ENCODE results near the gene MASP2.
"Not testable (repeated sequence)": the region's sequence is repeated elsewhere in the genome, so short reads cannot be mapped to it uniquely, and the experiment has no call there.

The MASP2 gene

DNA sequence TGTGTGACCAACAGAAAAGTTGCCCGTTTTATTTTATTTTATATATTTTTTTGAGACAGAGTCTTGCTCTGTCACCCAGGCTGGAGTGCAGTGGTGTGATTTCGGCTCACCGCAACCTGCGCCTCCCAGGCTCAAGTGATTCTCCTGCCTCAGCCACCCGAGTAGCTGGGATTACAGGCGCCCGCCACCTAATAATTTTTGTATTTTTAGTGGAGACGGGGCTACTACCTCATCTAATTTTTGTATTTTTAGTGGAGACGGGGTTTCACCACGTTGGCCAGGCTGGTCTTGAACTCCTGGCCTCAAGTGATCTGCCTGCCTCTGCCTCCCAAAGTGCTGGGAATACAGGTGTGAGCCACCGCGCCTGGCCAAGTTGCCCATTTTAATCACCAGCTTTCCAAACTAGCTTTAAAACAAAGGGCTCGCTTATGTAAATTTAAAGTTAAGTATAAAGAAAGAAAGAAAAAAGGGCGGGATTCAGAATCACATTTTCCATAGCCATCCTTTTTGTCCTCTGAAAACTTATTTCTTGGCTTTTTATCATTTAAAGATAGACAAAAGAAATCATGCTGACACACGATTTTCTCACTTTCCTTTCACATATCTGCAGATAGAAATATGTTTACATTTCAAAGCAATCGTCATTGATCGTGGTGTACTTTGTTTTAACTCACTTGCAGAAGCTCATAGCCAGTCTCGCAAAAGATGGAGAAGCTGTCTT, 9.9 kb downstream of the MASP2 start:
- DNase-seq: not testable (repeated sequence)

- no peak for DNase-seq
Observed at GRCh38 chr1:11031624-11032262, 15.3 kb downstream of the MASP2 start.

- DNase-seq: no peak
Observed at GRCh38 chr1:11030865-11031264, 16.2 kb downstream of the MASP2 start.

DNA sequence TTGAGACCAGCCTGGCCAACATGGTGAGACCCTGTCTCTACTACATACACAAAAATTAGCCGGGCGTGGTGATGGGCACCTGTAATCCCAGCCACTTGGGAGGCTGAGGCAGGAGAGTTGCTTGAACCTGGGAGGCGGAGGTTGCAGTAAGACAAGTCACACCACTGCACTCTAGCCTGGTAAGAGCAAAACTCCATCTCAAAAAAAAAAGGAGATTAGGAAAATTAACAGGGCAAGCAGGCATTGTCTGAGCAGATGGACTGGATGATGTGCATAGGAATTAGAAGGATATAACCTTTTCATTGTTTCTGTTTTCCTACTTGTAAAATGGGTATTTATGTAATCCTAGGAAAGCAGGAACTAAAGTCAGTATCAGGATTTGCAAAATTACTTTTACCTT, 19.0 kb downstream of the MASP2 start:
- no peak for DNase-seq

- no peak for DNase-seq
Observed at GRCh38 chr1:11027316-11027715, 19.7 kb downstream of the MASP2 start.

GRCh38 chr1:11026903-11027302, 20.1 kb downstream of the MASP2 start:
- DNase-seq: no peak

DNA sequence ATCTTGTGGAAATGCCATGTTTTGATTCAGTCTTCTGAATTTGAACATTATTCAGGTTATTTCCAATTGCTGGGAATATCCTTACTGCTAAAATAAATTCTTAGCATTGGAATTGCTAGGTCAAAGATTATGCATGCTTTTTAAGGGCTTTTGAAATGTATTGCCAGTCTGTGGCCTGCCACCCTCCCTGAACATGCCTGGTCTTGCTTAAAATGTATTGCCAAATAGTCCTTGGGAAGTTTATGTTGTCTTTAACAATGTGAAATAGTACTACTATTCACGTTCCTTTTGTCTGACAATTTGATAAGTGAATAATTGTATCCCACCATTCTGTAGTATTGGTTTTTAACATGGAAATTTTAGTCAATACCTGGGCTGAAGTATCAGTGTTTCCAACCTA, 21.0 kb downstream of the MASP2 start:
- no peak for DNase-seq

DNA sequence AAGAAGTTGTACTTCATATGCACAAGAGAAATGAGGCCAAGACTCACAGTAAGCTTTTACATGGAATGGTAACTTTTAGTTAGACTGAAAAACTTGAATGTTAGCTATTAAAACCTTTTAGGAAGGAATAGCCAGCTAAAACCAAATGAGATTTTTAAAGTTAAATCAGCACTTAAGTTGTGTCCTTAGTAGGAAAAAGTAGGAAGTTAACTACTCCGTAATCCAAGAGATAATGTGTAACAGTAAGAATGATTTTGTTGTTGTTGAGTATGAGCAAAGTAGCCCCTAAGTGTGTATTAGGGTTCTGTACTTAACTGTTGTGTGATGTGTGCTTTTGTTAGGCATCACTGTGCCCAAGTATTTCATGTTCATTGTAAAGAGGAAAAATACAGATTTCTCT, 21.4 kb downstream of the MASP2 start:
- DNase-seq: no peak

- no peak for DNase-seq
Observed at GRCh38 chr1:11024874-11025203, 22.2 kb downstream of the MASP2 start.

DNA sequence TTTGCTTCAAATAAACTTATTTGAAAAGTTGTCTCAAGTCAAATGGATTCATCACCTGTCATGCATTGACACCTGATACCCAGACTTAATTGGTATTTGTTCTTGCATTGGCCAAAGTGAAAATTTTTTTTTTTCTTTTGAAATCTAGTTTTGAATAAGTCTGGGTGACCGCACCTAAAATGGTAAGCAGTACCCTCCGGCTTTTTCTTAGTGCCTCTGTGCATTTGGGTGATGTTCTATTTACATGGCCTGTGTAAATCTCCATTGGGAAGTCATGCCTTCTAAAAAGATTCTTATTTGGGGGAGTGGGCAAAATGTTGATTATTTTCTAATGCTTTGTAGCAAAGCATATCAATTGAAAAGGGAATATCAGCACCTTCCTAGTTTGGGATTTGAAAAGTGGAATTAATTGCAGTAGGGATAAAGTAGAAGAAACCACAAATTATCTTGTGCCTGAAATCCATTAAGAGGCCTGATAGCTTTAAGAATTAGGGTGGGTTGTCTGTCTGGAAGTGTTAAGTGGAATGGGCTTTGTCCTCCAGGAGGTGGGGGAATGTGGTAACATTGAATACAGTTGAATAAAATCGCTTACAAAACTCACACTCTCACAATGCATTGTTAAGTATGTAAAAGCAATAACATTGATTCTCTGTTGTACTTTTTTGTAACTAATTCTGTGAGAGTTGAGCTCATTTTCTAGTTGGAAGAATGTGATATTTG, 22.7 kb downstream of the MASP2 start:
- DNase-seq: no peak

DNA sequence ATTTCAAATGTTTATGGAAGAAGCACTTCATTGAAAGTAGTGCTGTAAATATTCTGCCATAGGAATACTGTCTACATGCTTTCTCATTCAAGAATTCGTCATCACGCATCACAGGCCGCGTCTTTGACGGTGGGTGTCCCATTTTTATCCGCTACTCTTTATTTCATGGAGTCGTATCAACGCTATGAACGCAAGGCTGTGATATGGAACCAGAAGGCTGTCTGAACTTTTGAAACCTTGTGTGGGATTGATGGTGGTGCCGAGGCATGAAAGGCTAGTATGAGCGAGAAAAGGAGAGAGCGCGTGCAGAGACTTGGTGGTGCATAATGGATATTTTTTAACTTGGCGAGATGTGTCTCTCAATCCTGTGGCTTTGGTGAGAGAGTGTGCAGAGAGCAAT, 23.8 kb downstream of the MASP2 start:
- DNase-seq: no peak

DNA sequence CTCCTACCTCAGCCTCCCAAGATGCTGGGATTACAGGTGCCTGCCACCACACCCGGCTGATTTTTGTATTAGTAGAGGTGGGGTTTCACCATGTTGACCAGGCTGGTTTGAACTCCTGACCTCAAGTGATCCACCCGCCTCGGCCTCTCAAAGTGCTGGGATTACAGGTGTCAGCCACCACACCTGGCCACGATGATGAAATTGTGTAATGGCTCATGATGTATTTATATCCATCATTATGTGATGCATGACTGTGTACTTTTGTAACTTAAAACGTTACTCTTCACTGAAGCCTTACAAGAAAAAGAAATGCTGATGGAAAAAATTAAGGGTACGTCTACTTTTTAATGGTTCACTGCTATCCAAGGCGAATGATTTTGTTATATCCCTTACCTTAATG, 27.1 kb downstream of the MASP2 start:
- no peak for DNase-seq

DNA sequence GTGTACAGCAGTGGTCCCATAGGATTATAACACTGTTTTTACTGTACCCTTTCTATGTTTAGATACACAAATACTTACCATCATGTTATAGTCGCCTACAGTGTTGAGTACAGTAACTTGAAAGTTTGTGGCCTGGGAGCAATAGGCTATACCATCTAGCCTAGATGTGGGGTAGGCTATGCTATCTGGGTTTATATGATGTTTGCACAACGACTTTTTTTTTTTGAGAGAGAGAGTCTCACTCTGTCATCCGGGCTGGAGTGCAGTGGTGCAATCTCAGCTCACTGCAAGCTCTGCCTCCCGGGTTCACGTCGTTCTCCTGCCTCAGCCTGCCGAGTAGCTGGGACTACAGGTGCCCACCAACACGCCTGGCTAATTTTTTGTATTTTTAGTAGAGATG, 27.7 kb downstream of the MASP2 start:
- DNase-seq: not testable (repeated sequence)

DNA sequence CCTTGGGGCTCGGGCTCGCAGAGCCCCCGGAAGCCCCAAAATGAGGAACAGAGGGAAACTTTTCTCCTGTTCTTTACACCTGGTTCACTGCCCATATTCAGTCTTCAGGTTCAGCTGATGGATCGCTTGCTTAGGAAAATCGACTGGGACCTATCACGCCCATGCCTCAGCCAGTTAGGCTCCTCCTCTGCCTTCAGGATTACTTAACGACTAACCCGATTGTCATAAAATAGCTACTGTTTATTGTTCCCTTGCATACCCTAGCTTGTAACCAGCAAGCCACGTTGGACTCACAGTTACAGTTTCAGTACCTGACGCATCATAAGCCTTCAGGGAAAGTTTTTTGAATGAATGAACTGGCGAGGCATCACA, 33.9 kb downstream of the MASP2 start:
- no peak for DNase-seq

DNA sequence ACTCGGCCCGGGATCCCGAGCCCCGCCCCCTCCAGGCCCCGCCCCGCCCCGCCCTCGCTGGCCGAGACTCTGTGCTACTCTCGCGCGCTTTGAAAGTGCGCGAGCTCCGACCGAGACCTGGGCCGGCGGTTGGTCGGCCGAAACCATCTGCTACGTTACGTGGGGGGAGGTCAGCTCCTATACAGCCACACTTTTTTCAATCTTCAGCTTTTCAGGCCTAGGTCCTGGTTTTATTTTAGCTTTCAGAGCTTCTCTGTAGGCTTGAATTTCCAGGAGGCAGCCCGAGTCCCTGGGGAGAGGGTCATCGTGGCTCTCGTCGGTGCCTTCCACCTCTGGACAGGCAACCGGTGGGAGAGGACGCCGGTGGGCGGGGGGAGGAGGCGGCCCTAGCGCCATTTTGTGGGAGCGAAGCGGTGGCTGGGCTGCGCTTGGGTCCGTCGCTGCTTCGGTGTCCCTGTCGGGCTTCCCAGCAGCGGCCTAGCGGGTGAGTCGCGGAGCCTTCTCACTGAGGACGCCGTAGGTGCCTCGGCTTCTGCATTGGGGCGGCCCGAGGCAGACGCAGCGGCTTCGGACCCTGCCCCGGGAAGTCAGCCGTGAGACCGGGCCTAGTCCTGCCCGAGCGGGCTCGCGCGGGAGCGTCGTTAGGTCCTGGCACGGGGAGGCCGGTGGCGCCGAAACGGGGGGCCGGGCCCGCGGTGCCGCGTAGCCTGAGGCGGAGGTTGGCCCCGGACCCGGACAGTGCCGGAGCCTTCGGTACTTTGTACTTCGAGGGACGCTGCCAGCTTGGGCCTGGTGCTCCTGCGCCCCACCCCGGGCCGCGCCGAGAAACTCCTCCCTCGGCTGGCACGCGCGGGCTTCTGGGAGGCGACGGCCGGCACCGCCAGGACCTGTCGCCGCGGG, 34.5 kb downstream of the MASP2 start, which contains the start of gene TARDBP:
Gene TARDBP (plus strand): TSS at position 395 of the 900 bp plus-strand sequence. CDS start 1,074 bp downstream, outside the sequence.
- peak; percentile 92 for DNase-seq

DNA sequence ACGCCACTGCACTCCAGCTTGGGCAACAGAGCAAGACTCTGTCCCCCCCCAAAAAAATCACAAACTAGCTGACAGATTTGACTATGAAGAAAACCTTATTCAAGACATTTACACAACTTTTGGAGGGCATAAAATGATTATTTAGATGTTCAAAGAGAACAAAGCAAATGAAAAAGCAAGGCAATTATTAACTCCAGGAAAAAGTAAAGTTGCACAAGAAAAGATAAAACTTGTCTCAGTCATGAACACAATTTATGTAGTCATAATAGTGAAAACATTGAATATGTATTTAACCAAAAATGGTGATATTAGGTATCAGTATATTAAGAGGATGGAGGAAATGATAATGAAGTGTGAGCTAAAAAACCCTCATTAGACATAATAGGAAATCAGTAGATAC, 46.5 kb downstream of the MASP2 start:
- no peak for DNase-seq

DNA sequence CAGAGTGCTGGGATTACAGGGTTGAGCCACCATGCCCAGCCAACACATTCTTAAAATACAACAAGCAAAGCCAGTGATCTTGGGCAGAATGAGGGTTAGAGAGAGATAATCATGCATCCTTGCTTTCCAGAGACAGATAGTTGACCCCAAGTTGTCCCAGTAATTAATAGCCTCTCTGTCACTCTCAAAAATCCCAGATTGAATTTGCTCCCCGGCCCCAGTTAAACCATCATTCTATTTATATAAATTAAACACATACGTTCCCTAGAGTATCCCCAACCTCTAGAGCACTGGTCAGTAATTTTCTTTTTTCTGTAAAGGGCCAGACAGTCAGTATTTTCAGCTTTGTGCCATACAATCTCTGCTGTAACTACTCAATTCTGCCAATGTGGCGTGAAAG, 50.9 kb downstream of the MASP2 start:
- DNase-seq: no peak

DNA sequence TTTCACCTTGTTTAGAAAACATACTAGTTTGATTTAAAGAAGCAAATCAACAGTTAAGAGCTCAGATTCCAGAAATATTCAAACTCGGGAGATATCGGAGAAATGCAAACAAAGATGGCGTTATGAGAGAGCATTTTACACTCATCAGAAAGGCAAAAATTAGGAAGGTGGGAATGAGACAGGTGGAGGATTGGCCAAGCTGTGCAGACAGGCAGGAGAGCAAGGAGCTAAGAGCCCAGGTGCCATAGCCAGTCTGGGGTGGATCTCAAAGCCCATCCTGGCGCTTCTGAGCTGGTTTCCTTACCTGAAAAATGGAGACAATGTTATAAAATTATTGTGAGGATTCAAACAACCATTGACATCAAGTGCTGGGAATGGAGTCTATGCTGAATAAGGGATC, 54.2 kb downstream of the MASP2 start:
- DNase-seq: no peak

DNA sequence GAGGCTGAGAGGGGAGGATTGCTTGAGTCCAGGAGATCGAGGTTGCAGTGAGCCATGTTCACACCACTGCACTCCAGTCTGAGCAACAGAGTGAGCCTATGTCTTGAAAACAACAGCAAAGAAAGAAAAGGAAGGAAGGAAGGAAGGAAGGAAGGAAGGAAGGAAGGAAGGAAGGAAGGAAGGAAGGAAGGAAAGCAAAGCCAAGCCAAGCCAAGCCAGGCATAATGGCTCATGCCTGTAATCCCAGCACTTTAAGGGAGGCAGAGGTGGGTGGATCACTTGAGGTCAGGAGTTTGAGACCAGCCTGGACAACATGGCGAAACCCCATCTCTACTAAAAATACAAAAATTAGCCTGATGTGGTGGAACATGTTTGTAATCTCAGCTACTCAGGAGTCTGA, 55.0 kb downstream of the MASP2 start:
- DNase-seq: not testable (repeated sequence)

- no peak for DNase-seq
Observed at GRCh38 chr1:10990828-10991227, 56.2 kb downstream of the MASP2 start.

GRCh38 chr1:10989920-10990516, 57.0 kb downstream of the MASP2 start:
- DNase-seq: not testable (repeated sequence)

DNA sequence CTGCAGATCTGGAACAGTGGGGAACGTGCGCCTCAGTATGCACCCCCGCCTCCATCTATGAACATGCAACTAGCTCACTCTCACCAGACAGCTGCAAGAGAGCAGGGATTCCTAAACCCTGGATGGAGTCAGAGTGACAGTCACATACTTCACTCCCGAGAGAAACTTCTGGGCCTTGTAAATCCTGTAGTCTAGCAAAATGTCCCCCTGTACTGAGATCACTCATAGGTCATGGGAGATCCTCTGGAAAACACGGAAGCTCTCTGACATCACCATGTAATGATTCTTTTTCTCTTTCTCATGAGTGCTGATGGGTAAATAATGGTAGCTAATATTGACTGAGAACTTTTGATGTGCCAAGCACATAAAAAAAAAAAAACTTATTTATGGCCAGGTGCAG, 57.9 kb downstream of the MASP2 start:
- DNase-seq: no peak

All from CD4-positive, alpha-beta T cell treated with Interleukin-10 for 1 hour (primary cell).